Neural progenitor cell (in vitro differentiated cells): ENCODE results near the gene AQR.

Experiments used
- CTCF ChIP-seq: fragments of 200-600 bp; sonication (generic); IDR thresholded peaks from 2 replicates; pipeline ENCODE4 v1.5.1; 2017; ENCODE audit warnings: antibody characterized with exemption, mild to moderate bottlenecking
- EZH2phosphoT487 ChIP-seq: fragments of 200-600 bp; sonication (generic); IDR thresholded peaks from 2 replicates; pipeline ENCODE4 v1.6.1; 2017; ENCODE audit warnings: antibody characterized with exemption

GRCh38 chr15:34886134-34886533 is 83.4 kb downstream of the AQR start:
- TF ChIP-seq CTCF (no peak), EZH2phosphoT487 (no peak)
